ENCODE data around the gene IP6K3.

IP6K3 gene

DNA sequence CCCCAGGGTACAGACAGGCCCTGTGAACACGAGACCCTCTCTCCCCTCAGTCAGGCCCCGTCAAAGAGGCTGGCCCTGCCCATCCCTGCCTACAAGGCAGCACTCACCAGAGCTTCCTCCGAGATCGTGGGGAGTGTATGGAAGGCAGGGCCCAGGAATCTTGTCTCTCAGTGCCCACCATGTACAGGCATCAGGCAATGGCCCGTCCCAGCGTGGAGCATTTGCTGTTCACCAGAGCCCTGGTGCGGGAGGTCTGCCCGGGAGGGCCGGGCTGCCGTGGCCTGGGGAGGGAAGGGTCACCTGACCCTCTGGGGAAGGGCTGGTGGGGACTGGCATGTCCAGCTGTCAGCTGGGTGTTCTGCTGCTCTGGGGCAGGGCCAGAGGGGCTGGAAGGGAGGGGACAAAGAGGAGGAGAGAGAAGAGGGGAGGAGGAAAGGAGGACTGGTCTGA, at the start of gene IP6K3:
TSS of gene IP6K3 (minus strand) at position 255 of the 450 bp plus-strand sequence. CDS start 11,429 bp downstream, outside the sequence.
- DNase-seq (ENCODE audit: low read depth): no peak

- DNase-seq (ENCODE audit: low read depth): no peak
Observed at GRCh38 chr6:33794910-33795623, 48.4 kb upstream of the IP6K3 start.

DNA sequence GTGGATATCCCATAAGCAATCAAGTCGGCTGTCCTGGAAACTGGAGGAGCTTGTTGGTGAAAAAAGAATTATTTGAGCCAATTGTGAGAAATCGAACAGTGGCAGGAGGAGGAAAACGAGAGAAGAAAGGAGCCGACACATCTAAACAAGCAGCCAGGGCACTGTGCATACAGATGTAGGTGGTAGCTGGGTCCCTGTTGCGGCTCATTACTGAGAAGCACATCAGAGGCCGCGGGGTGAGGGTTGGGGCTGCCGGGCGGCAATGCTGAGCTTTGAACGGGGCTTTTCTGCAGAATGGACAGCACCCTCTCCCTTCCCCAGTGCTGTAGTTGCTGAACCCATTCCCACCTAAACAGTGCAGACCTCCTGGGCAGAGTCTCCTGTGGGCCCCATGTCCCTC, 46.3 kb upstream of the IP6K3 start:
- DNase-seq (ENCODE audit: low read depth): no peak

- no peak for DNase-seq (ENCODE audit: low read depth)
Observed at GRCh38 chr6:33791620-33792019, 44.9 kb upstream of the IP6K3 start.

GRCh38 chr6:33790910-33791309, 44.2 kb upstream of the IP6K3 start:
- no peak for DNase-seq (ENCODE audit: low read depth)

DNA sequence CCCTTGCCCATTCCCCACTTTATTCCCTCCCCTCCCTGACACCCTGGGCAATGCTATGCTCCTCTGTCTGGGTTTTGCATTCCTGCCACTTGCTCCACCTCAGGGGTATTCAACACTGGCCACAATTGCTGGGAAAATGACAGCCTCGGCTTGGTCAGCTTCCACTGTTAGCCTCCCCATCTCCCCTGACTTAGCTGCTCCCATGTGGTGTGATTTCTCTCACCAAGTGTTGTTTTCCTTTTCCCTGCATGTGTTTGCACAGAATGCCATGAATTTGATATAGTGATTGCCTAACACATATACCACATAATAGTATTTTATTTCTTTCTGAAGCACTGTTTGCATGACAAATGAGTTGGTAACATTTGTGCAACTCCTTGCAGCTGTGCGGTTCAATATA, 43.7 kb upstream of the IP6K3 start:
- DNase-seq (ENCODE audit: low read depth): no peak

- DNase-seq (ENCODE audit: low read depth): no peak
Observed at GRCh38 chr6:33789550-33789895, 42.8 kb upstream of the IP6K3 start.

GRCh38 chr6:33788694-33789549, 42.2 kb upstream of the IP6K3 start, which contains the start of gene LEMD2:
Gene LEMD2, minus strand, starts transcription at chr6:33789130. Its CDS starts 14 bp downstream, at chr6:33789116.
- peak; percentile 89 for DNase-seq (ENCODE audit: low read depth)

- DNase-seq (ENCODE audit: low read depth): peak; percentile 62
Observed at GRCh38 chr6:33787954-33788693, 41.4 kb upstream of the IP6K3 start.

GRCh38 chr6:33787346-33787953, 40.7 kb upstream of the IP6K3 start:
- no peak for DNase-seq (ENCODE audit: low read depth)

GRCh38 chr6:33786736-33787135, 40.0 kb upstream of the IP6K3 start:
- DNase-seq (ENCODE audit: low read depth): no peak

- no peak for DNase-seq (ENCODE audit: low read depth)
Observed at GRCh38 chr6:33785778-33786177, 39.1 kb upstream of the IP6K3 start.

- no peak for DNase-seq (ENCODE audit: low read depth)
Observed at GRCh38 chr6:33784787-33785186, 38.1 kb upstream of the IP6K3 start.

GRCh38 chr6:33783781-33784520, 37.2 kb upstream of the IP6K3 start:
- no peak for DNase-seq (ENCODE audit: low read depth)

GRCh38 chr6:33782561-33782960, 35.9 kb upstream of the IP6K3 start:
- DNase-seq (ENCODE audit: low read depth): no peak

GRCh38 chr6:33781131-33781975, 34.6 kb upstream of the IP6K3 start:
- DNase-seq (ENCODE audit: low read depth): no peak

DNA sequence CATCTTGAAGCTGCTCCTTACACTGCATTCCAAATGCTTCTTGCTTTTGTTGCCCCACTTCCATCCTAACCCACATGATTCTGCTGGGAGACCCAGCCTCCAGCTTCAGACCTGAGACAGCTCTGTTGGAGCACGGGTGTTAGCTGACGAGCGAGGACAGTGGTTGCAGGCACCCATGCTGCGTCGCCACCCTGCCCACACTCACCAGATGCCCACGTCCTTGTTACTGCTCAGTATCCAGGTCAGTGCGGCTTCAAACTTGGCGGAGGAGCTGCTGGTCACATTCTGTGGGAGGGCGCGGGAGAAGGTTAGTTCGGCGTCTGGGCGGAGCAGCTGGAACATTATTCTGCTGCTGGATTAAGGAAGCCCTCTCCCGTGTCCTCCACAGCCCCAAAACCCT, 33.2 kb upstream of the IP6K3 start:
- DNase-seq (ENCODE audit: low read depth): no peak

DNA sequence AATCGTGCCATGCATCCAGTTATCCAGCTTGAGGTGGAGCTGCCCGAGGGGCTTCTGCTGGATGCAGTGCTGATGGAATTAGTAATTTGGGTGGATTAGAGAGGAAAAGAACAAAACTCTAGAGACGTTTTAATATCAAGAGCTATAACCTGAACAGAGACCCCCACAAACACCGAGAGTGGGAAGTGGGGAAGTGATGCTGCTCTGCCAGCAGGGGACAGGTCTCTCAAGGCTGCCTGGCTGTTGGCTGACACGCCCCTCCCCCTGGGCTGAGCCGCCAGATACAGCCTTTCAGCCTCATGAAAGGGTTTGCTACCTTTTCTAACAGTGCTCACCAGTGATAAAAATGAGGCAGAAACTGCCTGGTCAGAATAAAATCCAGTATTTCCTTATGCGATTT, 32.6 kb upstream of the IP6K3 start:
- no peak for DNase-seq (ENCODE audit: low read depth)

DNA sequence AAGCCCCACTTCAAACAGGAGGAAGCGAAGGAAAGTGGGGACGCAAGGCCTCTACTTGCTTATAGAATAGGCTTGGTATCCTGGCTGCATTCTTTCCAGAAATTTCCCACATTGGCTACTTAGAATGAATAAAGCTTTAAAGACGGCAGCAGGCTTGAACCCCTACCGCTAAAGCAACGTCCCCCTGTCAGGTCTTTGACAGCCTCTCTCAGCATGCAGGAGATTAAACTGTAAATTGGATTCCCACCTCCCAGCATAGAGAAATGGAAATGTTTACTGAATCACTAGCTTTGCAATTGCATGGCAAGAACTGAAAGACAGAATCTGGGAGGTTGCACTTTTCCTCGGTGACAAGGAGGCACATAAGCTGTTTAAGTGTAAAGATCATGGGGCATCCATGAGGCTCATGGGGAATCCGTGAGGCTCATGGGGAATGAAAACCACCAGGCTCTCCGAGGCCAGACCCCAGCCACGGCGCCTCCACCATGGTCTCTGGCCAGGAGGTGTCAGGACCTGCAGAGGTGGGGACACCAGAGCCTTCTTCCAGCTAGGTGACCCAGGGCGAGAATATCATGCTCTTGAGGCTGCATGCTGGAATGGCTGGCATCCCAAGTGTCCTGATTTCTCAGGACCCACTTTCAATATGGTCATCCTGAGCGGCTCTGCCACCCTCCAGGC, 31.9 kb upstream of the IP6K3 start:
- DNase-seq (ENCODE audit: low read depth): no peak
